H1 (cell line): Measurements from ENCODE around the gene COL28A1.

ENCODE experiments used
- CHD2 ChIP-seq: IDR thresholded peaks from 2 replicates; pipeline ENCODE4 v1.6.1; 2012; ENCODE audit warnings: low read length, improper control_type of control experiment
- CTCF ChIP-seq, 3 experiments: IDR thresholded peaks; 1 replicate in 2 of 3; 2 replicates in 1 of 3; pipeline versions ENCODE4 v1.5.1 to v1.6.1; 2011; ENCODE audit warnings: low read length in 3 of 3, mild to moderate bottlenecking in 3 of 3, inconsistent platforms in 2 of 3, low read depth in 1 of 3, moderate library complexity in 1 of 3; ENCODE audit not compliant: insufficient read depth in 1 of 3; ENCODE audit errors: control extremely low read depth in 1 of 3
- EGR1 ChIP-seq: IDR thresholded peaks from 2 replicates; pipeline ENCODE4 v1.6.1; 2011; ENCODE audit warnings: low read depth, low read length, borderline replicate concordance
- EZH2 ChIP-seq: fragments of 200-600 bp; sonication (generic); IDR thresholded peaks from 2 replicates; pipeline ENCODE4 v1.7.1; 2012; ENCODE audit warnings: low read depth, mild to moderate bottlenecking, moderate library complexity, low read length, inconsistent platforms; ENCODE audit not compliant: severe bottlenecking
- KDM1A ChIP-seq: fragments of 200-600, 300-600 bp; sonication (generic); IDR thresholded peaks from 2 replicates; pipeline ENCODE4 v1.7.1; 2016; ENCODE audit warnings: mild to moderate bottlenecking, low read length, borderline replicate concordance
- MAX ChIP-seq: IDR thresholded peaks from 2 replicates; pipeline ENCODE4 v1.6.1; 2012; ENCODE audit warnings: inconsistent platforms
- POLR2A ChIP-seq, 2 experiments: IDR thresholded peaks; 1 replicate in 1 of 2; 2 replicates in 1 of 2; pipeline ENCODE4 v1.6.1; 2011; ENCODE audit warnings: low read depth in 2 of 2, low read length in 2 of 2, mild to moderate bottlenecking in 2 of 2; ENCODE audit errors: control extremely low read depth in 1 of 2
- POLR2AphosphoS5 ChIP-seq: IDR thresholded peaks from 2 replicates; pipeline ENCODE4 v1.6.1; 2011; ENCODE audit warnings: low read depth, low read length
- SAP30 ChIP-seq: fragments of 300-600 bp; sonication (generic); IDR thresholded peaks from 2 replicates; pipeline ENCODE4 v1.7.1; 2012; ENCODE audit warnings: low read length, moderate library complexity, mild to moderate bottlenecking, inconsistent platforms; ENCODE audit not compliant: insufficient read depth, insufficient replicate concordance
- TEAD4 ChIP-seq: IDR thresholded peaks from 2 replicates; pipeline ENCODE4 v1.6.1; 2012; ENCODE audit warnings: low read depth, low read length, inconsistent platforms, mixed read lengths

GRCh38 chr7:7570584-7570983 is 34.9 kb upstream of the COL28A1 start:
- TF ChIP-seq CTCF (IDR thresholded peaks at IDR 0.05; ENCODE audit: control extremely low read depth in 1 of 3, insufficient read depth in 1 of 3, low read depth in 1 of 3, low read length in 3 of 3): no peak
- no peak for TF ChIP-seq MAX
- no peak for TF ChIP-seq EGR1
- TF ChIP-seq SAP30: no peak
- TF ChIP-seq CHD2: no peak
- no peak for TF ChIP-seq POLR2AphosphoS5
- TF ChIP-seq KDM1A: no peak
- no peak for TF ChIP-seq EZH2
- TF ChIP-seq TEAD4: no peak
- TF ChIP-seq POLR2A (IDR thresholded peaks at IDR 0.05; ENCODE audit: control extremely low read depth in 1 of 2, low read depth in 2 of 2, low read length in 2 of 2): no peak
